Loucy (cell line): ENCODE results near the gene UMODL1.

Experiments
- H2AFZ ChIP-seq: fragments of 200-600 bp; sonication (generic); 2 replicates; pipeline ENCODE4 v1.6.0; 2016; ENCODE audit warnings: antibody characterized with exemption, mild to moderate bottlenecking, low read length, moderate library complexity
- H3F3A ChIP-seq: fragments of 200-600 bp; 2 replicates; pipeline ENCODE4 v1.6.0; 2016; ENCODE audit warnings: antibody characterized with exemption, low read depth, mild to moderate bottlenecking
- H3K27me3 ChIP-seq: fragments of 200-600 bp; sonication (generic); 2 replicates; pipeline ENCODE4 v1.6.1; 2014; ENCODE audit warnings: low read length, mild to moderate bottlenecking; ENCODE audit not compliant: insufficient read depth, poor library complexity, severe bottlenecking
- H3K36me3 ChIP-seq: fragments of 200-600 bp; sonication (generic); 2 replicates; pipeline ENCODE4 v1.6.1; 2016; ENCODE audit warnings: low read length; ENCODE audit not compliant: insufficient read depth
- H3K4me1 ChIP-seq: fragments of 200-600 bp; sonication (generic); 2 replicates; pipeline ENCODE4 v1.5.1; 2014; ENCODE audit warnings: low read length, mild to moderate bottlenecking; ENCODE audit not compliant: insufficient read depth, poor library complexity, severe bottlenecking
- H3K4me2 ChIP-seq: fragments of 200-600 bp; sonication (generic); 2 replicates; pipeline ENCODE4 v1.6.0; 2014; ENCODE audit warnings: antibody characterized with exemption, low read length, low read depth, mild to moderate bottlenecking; ENCODE audit not compliant: poor library complexity, severe bottlenecking
- H3K4me3 ChIP-seq: fragments of 200-600 bp; sonication (generic); 2 replicates; pipeline ENCODE4 v1.5.1; 2014; ENCODE audit warnings: low read length, mild to moderate bottlenecking, mixed read lengths; ENCODE audit not compliant: poor library complexity, severe bottlenecking
- H3K79me2 ChIP-seq: fragments of 200-600 bp; sonication (generic); 2 replicates; pipeline ENCODE4 v1.6.1; 2014; ENCODE audit warnings: low read length; ENCODE audit not compliant: insufficient read depth
- H3K9ac ChIP-seq: fragments of 200-600 bp; sonication (generic); 2 replicates; pipeline ENCODE4 v1.6.0; 2014; ENCODE audit warnings: mild to moderate bottlenecking, low read depth, low read length, moderate library complexity; ENCODE audit not compliant: poor library complexity, severe bottlenecking
- H3K9me2 ChIP-seq: fragments of 200-600 bp; sonication (generic); replicated peaks from 2 replicates; pipeline ENCODE4 v1.6.1; 2016; ENCODE audit warnings: low read depth, low read length, mixed read lengths
- H3K9me3 ChIP-seq: fragments of 200-600 bp; sonication (generic); 2 replicates; pipeline ENCODE4 v1.6.1; 2014; ENCODE audit warnings: mild to moderate bottlenecking, antibody characterized with exemption, low read length, low read depth; ENCODE audit not compliant: insufficient read depth
- H4K20me1 ChIP-seq: fragments of 200-600 bp; sonication (generic); 2 replicates; pipeline ENCODE4 v1.6.0; 2014; ENCODE audit warnings: antibody characterized with exemption, low read length, mild to moderate bottlenecking; ENCODE audit not compliant: insufficient read depth, poor library complexity, severe bottlenecking
- EZH2phosphoT487 ChIP-seq: fragments of 200-600 bp; IDR thresholded peaks from 2 replicates; pipeline ENCODE4 v1.6.1; 2018; ENCODE audit warnings: antibody characterized with exemption, mild to moderate bottlenecking, moderate library complexity, borderline replicate concordance
- TF ChIP-seq, protein P1 (sequence below): fragments of 200-600 bp; sonication (generic); conservative IDR thresholded peaks from 2 replicates; pipeline ENCODE4 v1.5.1; 2014; ENCODE audit warnings: mild to moderate bottlenecking, antibody characterized with exemption, low read length

The UMODL1 gene

DNA sequence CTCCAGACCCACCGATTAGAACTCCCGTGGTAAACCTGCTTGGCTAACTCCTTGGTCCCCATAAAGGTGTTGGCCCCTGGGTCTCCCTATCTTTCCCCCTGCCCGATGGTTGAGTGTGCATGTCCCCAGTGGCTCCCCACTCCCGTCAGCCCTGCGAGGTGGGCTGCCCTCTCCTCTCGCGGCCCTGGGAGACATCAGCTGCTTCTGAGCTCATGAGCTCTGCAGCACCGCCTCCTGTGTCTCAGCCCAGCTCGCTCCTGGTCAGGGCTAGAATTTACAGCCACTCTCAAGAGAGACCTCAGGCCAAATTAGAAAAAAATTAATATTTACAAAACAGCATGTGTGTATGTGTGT, 45.1 kb upstream of the UMODL1 start:
- TF ChIP-seq, protein P1, sequence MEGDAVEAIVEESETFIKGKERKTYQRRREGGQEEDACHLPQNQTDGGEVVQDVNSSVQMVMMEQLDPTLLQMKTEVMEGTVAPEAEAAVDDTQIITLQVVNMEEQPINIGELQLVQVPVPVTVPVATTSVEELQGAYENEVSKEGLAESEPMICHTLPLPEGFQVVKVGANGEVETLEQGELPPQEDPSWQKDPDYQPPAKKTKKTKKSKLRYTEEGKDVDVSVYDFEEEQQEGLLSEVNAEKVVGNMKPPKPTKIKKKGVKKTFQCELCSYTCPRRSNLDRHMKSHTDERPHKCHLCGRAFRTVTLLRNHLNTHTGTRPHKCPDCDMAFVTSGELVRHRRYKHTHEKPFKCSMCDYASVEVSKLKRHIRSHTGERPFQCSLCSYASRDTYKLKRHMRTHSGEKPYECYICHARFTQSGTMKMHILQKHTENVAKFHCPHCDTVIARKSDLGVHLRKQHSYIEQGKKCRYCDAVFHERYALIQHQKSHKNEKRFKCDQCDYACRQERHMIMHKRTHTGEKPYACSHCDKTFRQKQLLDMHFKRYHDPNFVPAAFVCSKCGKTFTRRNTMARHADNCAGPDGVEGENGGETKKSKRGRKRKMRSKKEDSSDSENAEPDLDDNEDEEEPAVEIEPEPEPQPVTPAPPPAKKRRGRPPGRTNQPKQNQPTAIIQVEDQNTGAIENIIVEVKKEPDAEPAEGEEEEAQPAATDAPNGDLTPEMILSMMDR = no peak
- TF ChIP-seq EZH2phosphoT487 = no peak
- Histone ChIP-seq H3K27me3 (no peaks in the 10 kb centered on the region), H3K9me3 (no peaks in the 10 kb centered on the region), H4K20me1 (no peaks in the 10 kb centered on the region), H3K4me2 (no peak overlapping the region), H3K79me2 (no peaks in the 10 kb centered on the region), H2AFZ (no peak overlapping the region), H3K36me3 (no peaks in the 10 kb centered on the region), H3K4me3 (no peak overlapping the region), H3F3A (no peaks in the 10 kb centered on the region), H3K9me2 (no peaks in the 10 kb centered on the region), H3K4me1 (peaks cover 13% of the 10 kb centered on the region), H3K9ac (no peak overlapping the region)

DNA sequence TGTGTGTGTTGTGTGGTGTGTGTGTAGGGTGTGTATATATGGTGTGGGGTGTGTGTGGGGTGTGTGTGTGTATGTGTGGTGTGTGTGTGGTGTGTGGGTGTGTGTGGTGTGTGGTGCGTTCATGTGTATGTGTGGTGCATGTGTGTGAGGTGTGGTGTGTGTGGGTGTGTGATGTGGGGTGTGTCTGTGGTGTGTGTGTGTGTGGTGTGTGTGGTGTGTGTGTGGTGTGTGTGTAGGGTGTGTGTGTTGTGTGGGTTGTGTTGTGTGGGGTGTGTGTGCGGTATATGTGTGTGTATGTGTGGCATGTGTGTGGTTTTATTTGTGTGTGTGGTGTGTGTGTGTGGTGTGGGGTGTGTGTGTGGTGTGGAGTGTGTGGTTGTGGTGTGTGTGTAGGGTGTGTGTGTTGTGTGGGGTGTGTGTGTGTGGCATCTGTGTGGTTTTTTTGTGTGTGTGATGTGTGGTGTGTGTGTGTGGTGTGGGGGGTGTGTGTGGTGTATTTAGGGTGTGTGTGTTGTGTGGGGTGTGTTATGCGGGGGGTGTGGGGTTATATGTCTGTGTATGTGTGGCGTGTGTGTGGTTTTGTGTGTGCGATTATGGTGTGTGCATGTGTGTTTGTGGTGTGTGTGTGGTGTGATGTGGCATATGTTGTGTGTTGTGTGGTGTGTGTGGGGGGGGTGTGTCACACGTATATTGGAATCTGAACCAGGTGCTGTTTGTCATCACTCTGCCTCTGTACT, 43.9 kb upstream of the UMODL1 start:
- no peaks in the 10 kb centered on the region for H3K9me3 ChIP-seq
- H3K9me2 ChIP-seq = no peaks in the 10 kb centered on the region
- TF ChIP-seq EZH2phosphoT487 = no peak
- TF ChIP-seq, protein P1 = no peak
- no peak overlapping the region for H3K4me3 ChIP-seq
- no peaks in the 10 kb centered on the region for H3F3A ChIP-seq
- no peaks in the 10 kb centered on the region for H3K27me3 ChIP-seq
- no peak overlapping the region for H2AFZ ChIP-seq
- no peaks in the 10 kb centered on the region for H4K20me1 ChIP-seq
- no peak overlapping the region for H3K4me2 ChIP-seq
- peaks cover 19% of the 10 kb centered on the region for H3K4me1 ChIP-seq
- no peaks in the 10 kb centered on the region for H3K36me3 ChIP-seq
- H3K79me2 ChIP-seq = no peaks in the 10 kb centered on the region
- H3K9ac ChIP-seq = no peak overlapping the region

DNA sequence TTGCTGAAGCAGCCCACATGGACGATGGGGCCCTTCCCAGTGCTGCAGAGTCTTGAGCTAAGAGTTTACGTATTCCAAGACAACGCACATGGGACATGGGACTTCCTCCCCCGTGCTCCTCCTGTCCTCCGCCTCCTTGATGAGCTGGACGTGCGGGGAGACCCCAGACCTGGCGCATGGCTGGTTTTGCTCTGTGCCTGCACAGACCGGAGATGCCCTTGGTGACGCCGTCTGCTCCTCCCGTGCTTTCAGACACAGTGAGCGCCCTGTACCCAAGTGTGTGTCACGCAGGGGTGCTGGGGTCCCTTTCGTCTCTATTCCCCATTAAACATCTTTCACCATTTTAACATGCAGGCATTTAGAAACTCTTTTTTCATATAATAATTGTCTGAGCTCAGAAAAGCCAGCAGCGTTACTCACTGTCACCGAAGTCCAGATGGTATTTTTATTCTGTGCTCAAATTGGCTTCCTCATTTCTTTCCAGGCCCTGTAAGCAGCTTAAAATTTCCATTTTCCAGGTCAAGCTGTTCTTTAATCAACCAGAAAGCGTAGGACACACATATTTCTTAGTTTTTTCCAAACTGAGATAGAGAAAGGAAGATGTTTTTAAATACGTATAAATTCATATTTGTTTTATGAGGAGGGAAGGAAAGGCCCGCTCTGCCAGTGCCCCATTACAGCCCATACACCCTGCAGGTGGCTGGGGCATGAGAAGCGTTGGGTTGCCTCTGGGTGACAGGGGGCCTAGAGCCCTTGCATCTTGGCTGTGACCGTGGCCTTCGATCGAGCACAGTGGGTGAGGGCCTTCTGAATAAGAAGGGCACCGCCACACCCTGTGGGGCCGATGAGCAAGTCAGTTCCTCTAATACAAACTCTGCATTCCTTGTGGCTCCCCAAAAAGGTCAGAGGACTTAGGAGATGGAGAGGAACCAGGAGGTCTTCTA, 43.0 kb upstream of the UMODL1 start:
- Histone ChIP-seq H4K20me1 (no peaks in the 10 kb centered on the region), H3K27me3 (no peaks in the 10 kb centered on the region), H3K4me3 (no peak overlapping the region), H3K4me2 (no peak overlapping the region), H3K9ac (no peak overlapping the region), H3K9me2 (no peaks in the 10 kb centered on the region), H3K79me2 (no peaks in the 10 kb centered on the region), H2AFZ (no peak overlapping the region), H3K4me1 (peaks cover 23% of the 10 kb centered on the region), H3K36me3 (no peaks in the 10 kb centered on the region), H3K9me3 (no peaks in the 10 kb centered on the region), H3F3A (no peaks in the 10 kb centered on the region)
- no peak for TF ChIP-seq EZH2phosphoT487
- TF ChIP-seq, protein P1 = no peak
